HepG2 (cell line): ENCODE results near the gene PPIB. TPM values are rescaled to one million over a fixed set of nuclear protein-coding genes. Genes with fewer than 3 reads are reported as not detected.

Source experiments
- ARHGAP35 ChIP-seq: sonication (generic); formaldehyde crosslinking; IDR thresholded peaks from 2 replicates; pipeline ENCODE4 v1.9.0; 2022; ENCODE audit warnings: mild to moderate bottlenecking, inconsistent platforms, moderate library complexity, missing genetic modification reagents, borderline replicate concordance
- ATF1 ChIP-seq: IDR thresholded peaks from 2 replicates; pipeline ENCODE4 v1.6.1; 2016; ENCODE audit warnings: mild to moderate bottlenecking, control low read depth
- FOXP1 ChIP-seq, 2 experiments: fragments of 450-650 bp in 1 of 2; IDR thresholded peaks; 2 replicates each; pipeline ENCODE4 v1.6.1; 2017 to 2018; ENCODE audit warnings: antibody characterized with exemption in 1 of 2
- MIER2 ChIP-seq: IDR thresholded peaks from 2 replicates; pipeline ENCODE4 v1.6.1; 2016; ENCODE audit warnings: missing biosample characterization, missing genetic modification reagents
- MLLT10 ChIP-seq: sonication (generic); formaldehyde crosslinking; IDR thresholded peaks from 2 replicates; pipeline ENCODE4 v1.4.0; 2020; ENCODE audit warnings: missing genetic modification reagents
- PRMT3 ChIP-seq: sonication (generic); formaldehyde crosslinking; IDR thresholded peaks from 2 replicates; pipeline ENCODE4 v1.8.1; 2022; ENCODE audit warnings: low read depth, mild to moderate bottlenecking, moderate library complexity, missing genetic modification reagents, borderline replicate concordance
- PRPF4 ChIP-seq: fragments of 200-400 bp; formaldehyde crosslinking; IDR thresholded peaks from 2 replicates; pipeline ENCODE4 v1.6.1; 2016; ENCODE audit warnings: low read length, low read depth; ENCODE audit not compliant: poor library complexity, severe bottlenecking
- SCMH1 ChIP-seq: sonication (generic); formaldehyde crosslinking; IDR thresholded peaks from 2 replicates; pipeline ENCODE4 v1.9.0; 2021; ENCODE audit warnings: missing genetic modification reagents, mild to moderate bottlenecking, borderline replicate concordance
- SMARCE1 ChIP-seq: fragments of 450-650 bp; IDR thresholded peaks from 2 replicates; pipeline ENCODE4 v1.6.1; 2017; ENCODE audit warnings: borderline replicate concordance
- SRF ChIP-seq: IDR thresholded peaks from 2 replicates; pipeline ENCODE4 v1.6.1; 2011; ENCODE audit warnings: mild to moderate bottlenecking, low read depth, low read length, moderate library complexity
- SSRP1 ChIP-seq: IDR thresholded peaks from 2 replicates; pipeline ENCODE4 v1.6.1; 2016; ENCODE audit warnings: control low read depth
- ZBTB38 ChIP-seq: sonication (generic); formaldehyde crosslinking; IDR thresholded peaks from 2 replicates; pipeline ENCODE4 v1.5.1; 2020; ENCODE audit warnings: mild to moderate bottlenecking, missing genetic modification reagents
- ZNF180 ChIP-seq: sonication (generic); formaldehyde crosslinking; IDR thresholded peaks from 2 replicates; pipeline ENCODE4 v1.4.0; 2020; ENCODE audit warnings: low read depth, missing genetic modification reagents, borderline replicate concordance
- ZNF263 ChIP-seq: sonication (generic); formaldehyde crosslinking; IDR thresholded peaks from 2 replicates; pipeline ENCODE4 v1.4.0; 2020; ENCODE audit warnings: missing genetic modification reagents
- ZNF430 ChIP-seq: sonication (generic); formaldehyde crosslinking; IDR thresholded peaks from 2 replicates; pipeline ENCODE4 v1.9.0; 2021; ENCODE audit warnings: mild to moderate bottlenecking, missing genetic modification reagents
- ZNF547 ChIP-seq: sonication (generic); formaldehyde crosslinking; IDR thresholded peaks from 2 replicates; pipeline ENCODE4 v1.5.1; 2020; ENCODE audit warnings: mild to moderate bottlenecking, missing genetic modification reagents
- polyA plus RNA-seq, 8 experiments: library from polyadenylated mRNA; depleted of rRNA in 3 of 8; stranded (reverse) in 7 of 8; unstranded in 1 of 8; fragments of >200 nt; fragmentation: Illumina TruSeq in 4 of 8; extraction: Trizol in 4 of 8; gene quantifications; 2 replicates each; pipeline versions ENCODE4 v1.2.1 to v1.2.3, GENCODE V29; 2011 to 2016; ENCODE audit warnings: low read depth in 4 of 8, missing spikeins in 1 of 8, mixed read lengths in 1 of 8; ENCODE audit not compliant: insufficient read depth in 1 of 8
- total RNA-seq, 5 experiments: library from RNA; depleted of rRNA; stranded (reverse); fragments of >200 nt; fragmentation: Illumina TruSeq; extraction: Trizol; gene quantifications; 2 replicates each; pipeline ENCODE4 v1.2.3, GENCODE V29; 2016; ENCODE audit warnings: low read depth in 1 of 5
- TF ChIP-seq, protein P1 (sequence below): sonication (generic); formaldehyde crosslinking; conservative IDR thresholded peaks from 2 replicates; pipeline ENCODE4 v1.4.0; 2020; ENCODE audit warnings: mild to moderate bottlenecking, missing genetic modification reagents, moderate library complexity
- TF ChIP-seq, protein P2 (sequence below): IDR thresholded peaks from 2 replicates; pipeline ENCODE4 v1.6.1; 2012; ENCODE audit warnings: low read depth, low read length, improper control_type of control experiment
- TF ChIP-seq, protein P3 (sequence below), 2 experiments: sonication (generic) in 1 of 2; formaldehyde crosslinking in 1 of 2; IDR thresholded peaks; 2 replicates each; pipeline versions ENCODE4 v1.4.0 to v1.6.1; 2018 to 2020; ENCODE audit warnings: missing genetic modification reagents in 2 of 2, borderline replicate concordance in 1 of 2, low read depth in 1 of 2, mild to moderate bottlenecking in 1 of 2, missing biosample characterization in 1 of 2
- TF ChIP-seq, protein P4 (sequence below): sonication (generic); formaldehyde crosslinking; IDR thresholded peaks from 2 replicates; pipeline ENCODE4 v1.5.1; 2020; ENCODE audit warnings: missing genetic modification reagents, mild to moderate bottlenecking, borderline replicate concordance

The PPIB gene
- total and polyA plus RNA-seq, 2 of the 13 experiments (the other 11 are each of a cell fraction or from before 2014, with no cell fraction given), result 780 to 882 TPM

DNA sequence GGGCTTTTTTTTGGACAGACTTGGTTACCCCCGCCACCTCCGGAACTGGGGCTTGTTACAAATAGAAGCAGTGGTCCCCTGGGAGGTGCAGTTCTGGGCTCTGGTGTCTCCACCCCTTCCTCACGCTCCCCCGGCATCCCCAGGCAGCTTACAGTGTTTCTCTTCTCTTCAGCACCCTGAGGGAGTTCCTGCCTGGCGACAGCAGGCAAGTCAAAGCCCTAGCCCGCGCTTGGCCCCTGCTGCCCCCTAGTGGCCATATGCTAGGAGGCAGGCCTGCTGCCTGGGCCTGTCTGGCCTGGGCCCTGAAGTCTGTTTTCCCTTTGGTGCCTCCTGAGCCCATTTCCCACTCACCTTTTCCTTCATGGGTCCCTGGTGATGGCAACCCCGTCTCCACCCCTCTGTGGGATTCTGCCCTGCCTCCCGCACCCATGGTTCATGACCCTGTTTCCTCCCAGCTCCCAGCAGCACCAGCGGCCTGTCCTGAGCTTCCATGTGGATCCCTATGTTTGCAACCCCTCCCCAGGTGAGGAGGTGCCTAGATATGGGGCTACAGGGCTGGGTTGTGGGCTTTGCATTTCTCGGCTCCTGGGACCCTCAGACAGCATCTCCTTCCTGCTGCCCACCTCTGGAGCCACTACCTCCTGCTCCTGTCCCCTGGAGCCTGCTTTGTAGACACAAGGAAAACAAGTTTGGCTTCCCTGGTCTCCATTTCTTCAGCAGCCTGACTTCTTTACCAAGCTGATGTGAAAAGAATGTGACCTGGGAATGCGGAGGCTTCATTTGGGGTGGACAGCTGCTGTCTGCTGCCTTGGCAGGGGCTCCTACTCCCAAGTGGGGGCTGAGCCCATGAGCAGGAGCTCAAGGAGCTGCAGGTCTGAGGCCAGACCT lies 9.1 kb downstream of the PPIB start (continued):
- TF ChIP-seq ZNF180 (no peak), MIER2 (CRISPR knock-in tag) (no peak), ARHGAP35 (CRISPR knock-in tag) (no peak), ATF1 (CRISPR knock-in tag) (no peak), FOXP1 (IDR thresholded peaks at IDR 0.05) (no peak), FOXP1 (CRISPR knock-in tag; IDR thresholded peaks at IDR 0.05) (no peak), SMARCE1 (no peak), ZNF263 (CRISPR knock-in tag) (no peak), PRPF4 (no peak), MLLT10 (CRISPR knock-in tag) (no peak), ZNF430 (CRISPR knock-in tag) (no peak), ZNF547 (no peak), SRF (no peak), PRMT3 (CRISPR knock-in tag) (no peak), ZBTB38 (CRISPR knock-in tag) (no peak; the same call in 1 of the 2 replicates), SSRP1 (CRISPR knock-in tag) (peak; percentile 79; the same call in 1 of the 2 replicates), SCMH1 (CRISPR knock-in tag) (no peak)
- TF ChIP-seq, protein P1, sequence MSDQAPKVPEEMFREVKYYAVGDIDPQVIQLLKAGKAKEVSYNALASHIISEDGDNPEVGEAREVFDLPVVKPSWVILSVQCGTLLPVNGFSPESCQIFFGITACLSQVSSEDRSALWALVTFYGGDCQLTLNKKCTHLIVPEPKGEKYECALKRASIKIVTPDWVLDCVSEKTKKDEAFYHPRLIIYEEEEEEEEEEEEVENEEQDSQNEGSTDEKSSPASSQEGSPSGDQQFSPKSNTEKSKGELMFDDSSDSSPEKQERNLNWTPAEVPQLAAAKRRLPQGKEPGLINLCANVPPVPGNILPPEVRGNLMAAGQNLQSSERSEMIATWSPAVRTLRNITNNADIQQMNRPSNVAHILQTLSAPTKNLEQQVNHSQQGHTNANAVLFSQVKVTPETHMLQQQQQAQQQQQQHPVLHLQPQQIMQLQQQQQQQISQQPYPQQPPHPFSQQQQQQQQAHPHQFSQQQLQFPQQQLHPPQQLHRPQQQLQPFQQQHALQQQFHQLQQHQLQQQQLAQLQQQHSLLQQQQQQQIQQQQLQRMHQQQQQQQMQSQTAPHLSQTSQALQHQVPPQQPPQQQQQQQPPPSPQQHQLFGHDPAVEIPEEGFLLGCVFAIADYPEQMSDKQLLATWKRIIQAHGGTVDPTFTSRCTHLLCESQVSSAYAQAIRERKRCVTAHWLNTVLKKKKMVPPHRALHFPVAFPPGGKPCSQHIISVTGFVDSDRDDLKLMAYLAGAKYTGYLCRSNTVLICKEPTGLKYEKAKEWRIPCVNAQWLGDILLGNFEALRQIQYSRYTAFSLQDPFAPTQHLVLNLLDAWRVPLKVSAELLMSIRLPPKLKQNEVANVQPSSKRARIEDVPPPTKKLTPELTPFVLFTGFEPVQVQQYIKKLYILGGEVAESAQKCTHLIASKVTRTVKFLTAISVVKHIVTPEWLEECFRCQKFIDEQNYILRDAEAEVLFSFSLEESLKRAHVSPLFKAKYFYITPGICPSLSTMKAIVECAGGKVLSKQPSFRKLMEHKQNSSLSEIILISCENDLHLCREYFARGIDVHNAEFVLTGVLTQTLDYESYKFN (CRISPR knock-in tag), result no peak
- TF ChIP-seq, protein P2, sequence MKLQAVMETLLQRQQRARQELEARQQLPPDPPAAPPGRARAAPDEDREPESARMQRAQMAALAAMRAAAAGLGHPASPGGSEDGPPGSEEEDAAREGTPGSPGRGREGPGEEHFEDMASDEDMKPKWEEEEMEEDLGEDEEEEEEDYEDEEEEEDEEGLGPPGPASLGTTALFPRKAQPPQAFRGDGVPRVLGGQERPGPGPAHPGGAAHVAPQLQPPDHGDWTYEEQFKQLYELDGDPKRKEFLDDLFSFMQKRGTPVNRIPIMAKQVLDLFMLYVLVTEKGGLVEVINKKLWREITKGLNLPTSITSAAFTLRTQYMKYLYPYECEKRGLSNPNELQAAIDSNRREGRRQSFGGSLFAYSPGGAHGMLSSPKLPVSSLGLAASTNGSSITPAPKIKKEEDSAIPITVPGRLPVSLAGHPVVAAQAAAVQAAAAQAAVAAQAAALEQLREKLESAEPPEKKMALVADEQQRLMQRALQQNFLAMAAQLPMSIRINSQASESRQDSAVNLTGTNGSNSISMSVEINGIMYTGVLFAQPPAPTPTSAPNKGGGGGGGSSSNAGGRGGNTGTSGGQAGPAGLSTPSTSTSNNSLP, result no peak
- TF ChIP-seq, protein P3, sequence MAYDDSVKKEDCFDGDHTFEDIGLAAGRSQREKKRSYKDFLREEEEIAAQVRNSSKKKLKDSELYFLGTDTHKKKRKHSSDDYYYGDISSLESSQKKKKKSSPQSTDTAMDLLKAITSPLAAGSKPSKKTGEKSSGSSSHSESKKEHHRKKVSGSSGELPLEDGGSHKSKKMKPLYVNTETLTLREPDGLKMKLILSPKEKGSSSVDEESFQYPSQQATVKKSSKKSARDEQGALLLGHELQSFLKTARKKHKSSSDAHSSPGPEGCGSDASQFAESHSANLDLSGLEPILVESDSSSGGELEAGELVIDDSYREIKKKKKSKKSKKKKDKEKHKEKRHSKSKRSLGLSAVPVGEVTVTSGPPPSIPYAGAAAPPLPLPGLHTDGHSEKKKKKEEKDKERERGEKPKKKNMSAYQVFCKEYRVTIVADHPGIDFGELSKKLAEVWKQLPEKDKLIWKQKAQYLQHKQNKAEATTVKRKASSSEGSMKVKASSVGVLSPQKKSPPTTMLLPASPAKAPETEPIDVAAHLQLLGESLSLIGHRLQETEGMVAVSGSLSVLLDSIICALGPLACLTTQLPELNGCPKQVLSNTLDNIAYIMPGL (CRISPR knock-in tag; IDR thresholded peaks at IDR 0.05; ENCODE audit: borderline replicate concordance in 1 of 2, low read depth in 1 of 2), result peak; percentile 67 to 86
- TF ChIP-seq, protein P4, sequence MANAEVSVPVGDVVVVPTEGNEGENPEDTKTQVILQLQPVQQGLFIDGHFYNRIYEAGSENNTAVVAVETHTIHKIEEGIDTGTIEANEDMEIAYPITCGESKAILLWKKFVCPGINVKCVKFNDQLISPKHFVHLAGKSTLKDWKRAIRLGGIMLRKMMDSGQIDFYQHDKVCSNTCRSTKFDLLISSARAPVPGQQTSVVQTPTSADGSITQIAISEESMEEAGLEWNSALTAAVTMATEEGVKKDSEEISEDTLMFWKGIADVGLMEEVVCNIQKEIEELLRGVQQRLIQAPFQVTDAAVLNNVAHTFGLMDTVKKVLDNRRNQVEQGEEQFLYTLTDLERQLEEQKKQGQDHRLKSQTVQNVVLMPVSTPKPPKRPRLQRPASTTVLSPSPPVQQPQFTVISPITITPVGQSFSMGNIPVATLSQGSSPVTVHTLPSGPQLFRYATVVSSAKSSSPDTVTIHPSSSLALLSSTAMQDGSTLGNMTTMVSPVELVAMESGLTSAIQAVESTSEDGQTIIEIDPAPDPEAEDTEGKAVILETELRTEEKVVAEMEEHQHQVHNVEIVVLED (CRISPR knock-in tag), result peak; percentile 59; the same call in 1 of the 2 replicates
